Measurements from ENCODE around the gene STUB1. TPM values are rescaled to one million over a fixed set of nuclear protein-coding genes. Genes with fewer than 3 reads are reported as not detected.

Gene STUB1
- total and polyA plus RNA-seq, 10 of the 15 experiments (the other 5 are each of a cell fraction or from before 2014, with no cell fraction given), result 4.2 to 136 (median 67.1) TPM

DNA sequence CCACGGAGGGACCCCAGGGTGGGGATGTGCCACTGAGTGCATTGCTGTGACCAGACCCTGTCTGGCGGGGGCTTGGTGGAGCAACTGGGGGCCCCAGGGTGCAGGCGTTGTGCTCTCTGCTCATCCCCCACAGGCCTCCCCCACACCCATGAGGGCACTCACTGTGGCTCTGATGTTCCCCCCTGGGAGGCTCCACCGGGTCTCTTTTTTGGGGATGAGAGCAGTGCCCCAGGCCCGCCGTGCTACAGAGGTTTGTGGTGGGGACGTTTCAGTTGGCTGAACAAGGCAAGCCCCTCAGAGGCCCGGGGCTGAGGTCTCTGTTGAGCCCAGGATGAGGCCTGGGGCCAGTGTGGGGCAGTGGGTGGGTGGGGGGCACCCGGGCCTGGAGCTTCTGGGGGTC lies 43.5 kb downstream of the STUB1 start:
- ChIA-PET SMC1A (ENCODE audit: uncharacterized antibody, unreplicated experiment) (no interaction called here), RAD21 (ENCODE audit: unreplicated experiment) (interaction anchor here (2.3 kb wide), 1 partner anchor 12 kb away, joined by 6 read pairs; no protein-coding TSS in a partner anchor), POLR2A (interaction anchor here (0.5 to 6.3 kb wide), 3 partner anchors 12 to 156 kb away, joined by 3 to 60 read pairs (median 3); partner anchors contain the start of gene CIAO3), CTCF (interaction anchor here (1.4 to 1.7 kb wide), 2 partner anchors 11 to 62 kb away, joined by 3 to 5 read pairs; no protein-coding TSS in a partner anchor)
- H3K27me3 ChIP-seq (replicated peaks in 1 of 2; ENCODE audit: control insufficient read depth in 2 of 2, insufficient read depth in 2 of 2, low read length in 1 of 2), result no peaks in the 10 kb centered on the region
- 35% methylated on average over 9 of the region's 9 CpGs for WGBS (ENCODE audit: insufficient coverage, insufficient replicate concordance, low lambda C conversion rate, missing lambda C conversion rate)
- DNase-seq (ENCODE audit: low read depth, low spot score) (no peak), FAIRE-seq (no peak), ATAC-seq (no peak)
- H3K4me3 ChIP-seq, result no peak overlapping the region
- H3K79me2 ChIP-seq (ENCODE audit: control insufficient read depth, insufficient read depth, low read length), result no peaks in the 10 kb centered on the region; the same call in none of the 2 replicates
- H3K4me1 ChIP-seq (ENCODE audit: control insufficient read depth, insufficient read depth, low read length), result peaks cover 23% of the 10 kb centered on the region
- BruUV-seq (replicated peaks), result no TSS peak
- no peaks in the 10 kb centered on the region for H4K20me1 ChIP-seq (ENCODE audit: control insufficient read depth, insufficient read depth)
- H3K9ac ChIP-seq (ENCODE audit: control insufficient read depth, insufficient read depth, low read length), result no peak overlapping the region
- H3K36me3 ChIP-seq (ENCODE audit: control insufficient read depth in 2 of 2, insufficient read depth in 2 of 2, low read length in 1 of 2), result no peaks in the 10 kb centered on the region
- H3K4me2 ChIP-seq (ENCODE audit: control insufficient read depth, insufficient read depth), result no peak overlapping the region
- no peak for TF ChIP-seq RAD51 (IDR thresholded peaks at IDR 0.05)
- TF ChIP-seq SUPT20H (IDR thresholded peaks at IDR 0.05; ENCODE audit: borderline replicate concordance, control insufficient read depth, low read depth, low read length), result no peak
- no peak for TF ChIP-seq MTA2 (IDR thresholded peaks at IDR 0.05; ENCODE audit: low read depth)
- no peak for TF ChIP-seq IRF5 (IDR thresholded peaks at IDR 0.05; ENCODE audit: borderline replicate concordance)
- TF ChIP-seq ZNF24 (IDR thresholded peaks at IDR 0.05), result no peak
- TF ChIP-seq BCL11A (IDR thresholded peaks at IDR 0.05; ENCODE audit: low read depth, low read length), result no peak
- TF ChIP-seq, protein P1, sequence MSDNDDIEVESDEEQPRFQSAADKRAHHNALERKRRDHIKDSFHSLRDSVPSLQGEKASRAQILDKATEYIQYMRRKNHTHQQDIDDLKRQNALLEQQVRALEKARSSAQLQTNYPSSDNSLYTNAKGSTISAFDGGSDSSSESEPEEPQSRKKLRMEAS (IDR thresholded peaks at IDR 0.05; ENCODE audit: low read depth, low read length), result no peak
- TF ChIP-seq NR2C1 (IDR thresholded peaks at IDR 0.05), result no peak
- no peak for TF ChIP-seq ATF7 (IDR thresholded peaks at IDR 0.05; ENCODE audit: low read depth)
- TF ChIP-seq KAT2A (conservative IDR thresholded peaks at IDR 0.05; ENCODE audit: control insufficient read depth, low read depth, low read length), result no peak
- no peak for TF ChIP-seq SMARCA5 (IDR thresholded peaks at IDR 0.05)
- no peak for TF ChIP-seq POLR2A (IDR thresholded peaks at IDR 0.05; ENCODE audit: low read depth, low read length)
- TF ChIP-seq RUNX3 (IDR thresholded peaks at IDR 0.05; ENCODE audit: low read length), result no peak
- TF ChIP-seq MYC (IDR thresholded peaks at IDR 0.05; ENCODE audit: insufficient read depth, insufficient read length, insufficient replicate concordance, low read length, severe bottlenecking), result no peak
- TF ChIP-seq GATAD2B (conservative IDR thresholded peaks at IDR 0.05; ENCODE audit: low read depth), result no peak
- no peak for TF ChIP-seq ELK1 (IDR thresholded peaks at IDR 0.05; ENCODE audit: low read depth, low read length)
- TF ChIP-seq TCF12 (IDR thresholded peaks at IDR 0.05; ENCODE audit: low read depth, low read length), result no peak
- TF ChIP-seq SRF (IDR thresholded peaks at IDR 0.05; ENCODE audit: low read depth in 2 of 2, low read length in 2 of 2), result no peak
- TF ChIP-seq BACH1 (IDR thresholded peaks at IDR 0.05; ENCODE audit: borderline replicate concordance), result no peak
- H3K9me3 ChIP-seq (replicated peaks; ENCODE audit: control insufficient read depth, insufficient read depth, low read length), result no peaks in the 10 kb centered on the region
- in situ Hi-C loops (cut with MboI), result no loop called here
- no peak overlapping the region for H2AFZ ChIP-seq (ENCODE audit: control insufficient read depth, low read depth, low read length)
- H3K27ac ChIP-seq (ENCODE audit: control insufficient read depth, insufficient read depth), result no peak overlapping the region
- intact Hi-C loops (cut with micrococcal nuclease; ENCODE audit: unreplicated experiment), result no loop called here
